OCI-LY1 (cell line): ENCODE data around the gene SOCS7.

Experiments
- EZH2 ChIP-seq: fragments of 200-600 bp; sonication (generic), shearing (Covaris generic); IDR thresholded peaks from 2 replicates; pipeline ENCODE4 v1.8.0; 2017; ENCODE audit warnings: borderline replicate concordance, mixed run types, mild to moderate bottlenecking, antibody characterized with exemption, low read length, moderate library complexity, mixed read lengths
- TF ChIP-seq, protein P1 (sequence below): fragments of 200-600 bp; sonication (generic), shearing (Covaris generic); IDR thresholded peaks from 2 replicates; pipeline ENCODE4 v1.5.1; 2017; ENCODE audit warnings: mild to moderate bottlenecking, antibody characterized with exemption, low read length, moderate library complexity, mixed read lengths

DNA sequence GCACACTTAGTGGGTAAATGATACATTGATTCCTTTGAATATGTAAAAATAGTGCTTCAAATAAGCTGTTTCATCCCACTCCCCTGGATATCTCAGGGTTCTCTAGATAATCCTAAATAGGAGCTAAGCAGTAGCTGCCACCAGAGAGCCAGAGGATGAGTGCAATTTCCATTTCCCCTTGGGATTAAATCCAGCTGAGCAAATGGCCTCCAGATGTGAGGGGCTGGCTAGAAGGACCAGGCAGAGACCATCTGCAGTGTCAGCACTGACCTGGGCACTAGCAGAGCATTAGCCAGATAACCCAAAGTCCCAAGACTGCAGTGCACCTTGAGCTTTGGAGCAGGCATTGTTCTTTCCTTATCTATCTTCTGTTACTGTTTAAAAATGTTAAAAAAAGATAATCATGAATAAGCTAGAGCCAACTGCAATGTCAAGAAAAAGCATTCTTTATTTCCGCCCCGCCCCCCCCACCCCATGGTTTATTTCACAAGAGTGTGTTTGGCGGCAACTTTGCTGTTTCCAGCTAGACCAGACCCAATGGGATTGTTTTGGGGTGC is 27.4 kb upstream of the SOCS7 start:
- TF ChIP-seq, protein P1, sequence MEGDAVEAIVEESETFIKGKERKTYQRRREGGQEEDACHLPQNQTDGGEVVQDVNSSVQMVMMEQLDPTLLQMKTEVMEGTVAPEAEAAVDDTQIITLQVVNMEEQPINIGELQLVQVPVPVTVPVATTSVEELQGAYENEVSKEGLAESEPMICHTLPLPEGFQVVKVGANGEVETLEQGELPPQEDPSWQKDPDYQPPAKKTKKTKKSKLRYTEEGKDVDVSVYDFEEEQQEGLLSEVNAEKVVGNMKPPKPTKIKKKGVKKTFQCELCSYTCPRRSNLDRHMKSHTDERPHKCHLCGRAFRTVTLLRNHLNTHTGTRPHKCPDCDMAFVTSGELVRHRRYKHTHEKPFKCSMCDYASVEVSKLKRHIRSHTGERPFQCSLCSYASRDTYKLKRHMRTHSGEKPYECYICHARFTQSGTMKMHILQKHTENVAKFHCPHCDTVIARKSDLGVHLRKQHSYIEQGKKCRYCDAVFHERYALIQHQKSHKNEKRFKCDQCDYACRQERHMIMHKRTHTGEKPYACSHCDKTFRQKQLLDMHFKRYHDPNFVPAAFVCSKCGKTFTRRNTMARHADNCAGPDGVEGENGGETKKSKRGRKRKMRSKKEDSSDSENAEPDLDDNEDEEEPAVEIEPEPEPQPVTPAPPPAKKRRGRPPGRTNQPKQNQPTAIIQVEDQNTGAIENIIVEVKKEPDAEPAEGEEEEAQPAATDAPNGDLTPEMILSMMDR, result no peak
- no peak for TF ChIP-seq EZH2
